GM19193 (cell line): ENCODE measurements around the gene GTF2E1.

Experiments used
- POLR2A ChIP-seq: IDR thresholded peaks from 4 replicates; pipeline ENCODE4 v1.6.1; 2011; ENCODE audit not compliant: insufficient read depth, insufficient read length; ENCODE audit errors: extremely low read depth

Gene GTF2E1

GRCh38 chr3:120831066-120831465 lies 88.5 kb downstream of the GTF2E1 start:
- no peak for TF ChIP-seq POLR2A
